ENCODE results near the gene DCTD.

DNA sequence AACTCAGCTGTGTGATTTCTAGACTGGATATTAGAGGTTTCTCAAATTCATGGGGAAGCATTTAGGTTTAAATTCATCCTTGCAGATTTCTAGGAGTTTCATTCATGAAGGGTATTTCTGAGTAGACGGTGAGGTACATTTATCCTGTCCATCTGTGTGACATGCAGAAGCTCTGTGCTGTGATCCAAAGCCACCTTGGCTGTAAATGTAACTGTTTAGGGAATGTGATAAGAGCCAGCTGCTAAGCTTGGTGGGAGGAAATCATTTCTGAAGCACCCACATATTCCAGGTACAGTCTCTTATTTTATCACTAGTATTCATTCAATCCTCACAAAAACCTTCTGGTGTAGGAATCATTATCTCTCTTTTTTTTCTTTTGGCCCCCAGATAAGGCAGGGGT is 8.7 kb upstream of the DCTD start:
- TF ChIP-seq, protein P1, sequence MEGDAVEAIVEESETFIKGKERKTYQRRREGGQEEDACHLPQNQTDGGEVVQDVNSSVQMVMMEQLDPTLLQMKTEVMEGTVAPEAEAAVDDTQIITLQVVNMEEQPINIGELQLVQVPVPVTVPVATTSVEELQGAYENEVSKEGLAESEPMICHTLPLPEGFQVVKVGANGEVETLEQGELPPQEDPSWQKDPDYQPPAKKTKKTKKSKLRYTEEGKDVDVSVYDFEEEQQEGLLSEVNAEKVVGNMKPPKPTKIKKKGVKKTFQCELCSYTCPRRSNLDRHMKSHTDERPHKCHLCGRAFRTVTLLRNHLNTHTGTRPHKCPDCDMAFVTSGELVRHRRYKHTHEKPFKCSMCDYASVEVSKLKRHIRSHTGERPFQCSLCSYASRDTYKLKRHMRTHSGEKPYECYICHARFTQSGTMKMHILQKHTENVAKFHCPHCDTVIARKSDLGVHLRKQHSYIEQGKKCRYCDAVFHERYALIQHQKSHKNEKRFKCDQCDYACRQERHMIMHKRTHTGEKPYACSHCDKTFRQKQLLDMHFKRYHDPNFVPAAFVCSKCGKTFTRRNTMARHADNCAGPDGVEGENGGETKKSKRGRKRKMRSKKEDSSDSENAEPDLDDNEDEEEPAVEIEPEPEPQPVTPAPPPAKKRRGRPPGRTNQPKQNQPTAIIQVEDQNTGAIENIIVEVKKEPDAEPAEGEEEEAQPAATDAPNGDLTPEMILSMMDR (IDR thresholded peaks at IDR 0.05): no peak
- no peak for TF ChIP-seq EZH2 (IDR thresholded peaks at IDR 0.05)
